SK-N-MC (cell line): ENCODE data around the gene TPMT.

Source experiments
- EZH2 ChIP-seq: fragments of 200-600 bp; sonication (generic); IDR thresholded peaks from one replicate; pipeline ENCODE4 v1.6.1; 2017; ENCODE audit warnings: antibody characterized with exemption
- POLR2AphosphoS5 ChIP-seq: IDR thresholded peaks from 2 replicates; pipeline ENCODE4 v1.6.1; 2012; ENCODE audit warnings: mild to moderate bottlenecking, low read depth, low read length, borderline replicate concordance

DNA sequence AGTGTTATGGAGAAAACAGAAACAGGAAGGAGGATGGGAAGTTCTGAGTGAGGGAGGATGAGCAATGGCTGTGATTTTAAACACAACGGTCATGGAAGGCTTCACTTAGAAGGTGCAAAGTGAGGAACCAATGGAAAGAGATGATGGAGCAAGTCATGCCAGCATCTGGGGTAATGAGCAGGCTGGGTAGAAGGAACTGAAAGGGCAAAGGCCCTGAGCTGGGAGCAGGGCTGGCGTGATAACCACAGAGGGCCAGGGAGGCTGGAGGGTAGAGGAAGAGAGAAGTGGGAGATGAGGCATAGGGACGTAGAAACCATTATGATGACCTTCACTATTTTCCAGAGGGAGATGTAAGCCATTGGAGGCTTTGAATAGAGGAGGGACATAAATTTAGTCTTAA is 76.0 kb downstream of the TPMT start:
- TF ChIP-seq POLR2AphosphoS5 = no peak
- no peak for TF ChIP-seq EZH2
